K562 (cell line): ENCODE measurements around the gene TADA1. TPM values are rescaled to one million over a fixed set of nuclear protein-coding genes. Genes with fewer than 3 reads are reported as not detected.

Experiments used
- ATF3 ChIP-seq, 2 experiments: fragments of 450-650 bp in 1 of 2; sonication (generic) in 1 of 2; formaldehyde crosslinking in 1 of 2; IDR thresholded peaks in 1 of 2; conservative IDR thresholded peaks in 1 of 2; 2 replicates each; pipeline versions ENCODE4 v1.6.1 to v1.8.1; 2016 to 2023; ENCODE audit warnings: mild to moderate bottlenecking in 2 of 2, moderate library complexity in 2 of 2, inconsistent platforms in 1 of 2, missing genetic modification reagents in 1 of 2
- CCAR2 ChIP-seq: fragments of 200-400 bp; formaldehyde crosslinking; IDR thresholded peaks from 2 replicates; pipeline ENCODE4 v1.6.1; 2017; ENCODE audit warnings: mild to moderate bottlenecking, low read depth, low read length
- FIP1L1 ChIP-seq: fragments of 200-400 bp; formaldehyde crosslinking; IDR thresholded peaks from 2 replicates; pipeline ENCODE4 v1.6.1; 2018; ENCODE audit warnings: mild to moderate bottlenecking, low read depth, low read length; ENCODE audit not compliant: poor library complexity, severe bottlenecking
- HOMEZ ChIP-seq: fragments of 250-450 bp; sonication (Bioruptor Pico); IDR thresholded peaks from 2 replicates; pipeline ENCODE4 v1.4.0; 2020; ENCODE audit warnings: mild to moderate bottlenecking, moderate library complexity
- MEF2D ChIP-seq: conservative IDR thresholded peaks from 2 replicates; pipeline ENCODE4 v1.6.1; 2016; ENCODE audit warnings: low read depth, missing genetic modification characterization, missing compliant biosample characterization
- PML ChIP-seq: IDR thresholded peaks from 2 replicates; pipeline ENCODE4 v1.6.1; 2012; ENCODE audit warnings: low read length, inconsistent platforms
- SMARCB1 ChIP-seq: IDR thresholded peaks from 2 replicates; pipeline ENCODE4 v1.6.1; 2011; ENCODE audit warnings: improper control_type of control experiment, low read depth; ENCODE audit not compliant: insufficient read length
- SRSF3 ChIP-seq: fragments of 200-400 bp; formaldehyde crosslinking; IDR thresholded peaks from 2 replicates; pipeline ENCODE4 v1.6.1; 2016; ENCODE audit warnings: mild to moderate bottlenecking, low read length, moderate library complexity; ENCODE audit not compliant: insufficient read depth
- TEAD4 ChIP-seq, 2 experiments: sonication (generic) in 1 of 2; formaldehyde crosslinking in 1 of 2; IDR thresholded peaks; 2 replicates each; pipeline versions ENCODE4 v1.6.1 to v1.8.0; 2012 to 2022; ENCODE audit warnings: borderline replicate concordance in 1 of 2, inconsistent platforms in 1 of 2, low read length in 1 of 2, mild to moderate bottlenecking in 1 of 2, missing genetic modification reagents in 1 of 2
- ZBTB8A ChIP-seq: fragments of 450-650 bp; IDR thresholded peaks from 2 replicates; pipeline ENCODE4 v1.6.1; 2018; ENCODE audit warnings: mild to moderate bottlenecking, moderate library complexity; ENCODE audit not compliant: partially characterized antibody
- ZFP36 ChIP-seq: fragments of 150-350 bp; IDR thresholded peaks from 2 replicates; pipeline ENCODE4 v1.6.1; 2018; ENCODE audit warnings: low read length, low read depth; ENCODE audit not compliant: partially characterized antibody
- ZNF224 ChIP-seq: sonication (generic); formaldehyde crosslinking; IDR thresholded peaks from 2 replicates; pipeline ENCODE4 v1.8.0; 2022; ENCODE audit warnings: mild to moderate bottlenecking, missing genetic modification reagents
- ZNF583 ChIP-seq: fragments of 250-450 bp; sonication (Bioruptor Pico); IDR thresholded peaks from 2 replicates; pipeline ENCODE4 v1.4.0; 2020
- ZNF592 ChIP-seq: fragments of 450-650 bp; IDR thresholded peaks from 2 replicates; pipeline ENCODE4 v1.6.1; 2017; ENCODE audit warnings: antibody characterized with exemption, mild to moderate bottlenecking
- polyA plus RNA-seq, 8 experiments: library from polyadenylated mRNA; depleted of rRNA in 4 of 8; stranded (reverse) in 5 of 8; unstranded in 3 of 8; fragments of >200 nt; fragmentation: Nextera tagmentation in 2 of 8; fragmentation: Illumina TruSeq in 1 of 8; extraction: Ambion mirVana in 2 of 8; extraction: Trizol in 1 of 8; gene quantifications; 2 replicates each; pipeline versions ENCODE4 v1.2.1 to v1.2.3, GENCODE V29; 2011 to 2014; ENCODE audit warnings: inconsistent platforms in 1 of 8, missing spikeins in 1 of 8
- total RNA-seq, 7 experiments: library from RNA; depleted of rRNA in 6 of 7; stranded (reverse); fragments of >200 nt in 6 of 7; fragmentation: Illumina TruSeq in 2 of 7; extraction: Trizol in 2 of 7; gene quantifications; 2 replicates each; pipeline versions ENCODE4 v1.2.1 to v1.2.3, GENCODE V29; 2011 to 2021; ENCODE audit warnings: low replicate concordance in 1 of 7
- TF ChIP-seq, protein P1 (sequence below), 2 experiments: IDR thresholded peaks; 2 replicates each; pipeline ENCODE4 v1.6.1; 2011; ENCODE audit warnings: borderline replicate concordance in 1 of 2, control low read depth in 1 of 2, low read depth in 1 of 2, low read length in 1 of 2, mild to moderate bottlenecking in 1 of 2, mixed read lengths in 1 of 2, moderate library complexity in 1 of 2; ENCODE audit not compliant: insufficient read depth in 1 of 2, insufficient read length in 1 of 2, poor library complexity in 1 of 2, severe bottlenecking in 1 of 2; ENCODE audit errors: extremely low read depth in 1 of 2
- TF ChIP-seq, protein P2 (sequence below): sonication (generic); formaldehyde crosslinking; IDR thresholded peaks from 2 replicates; pipeline ENCODE4 v1.9.0; 2022; ENCODE audit warnings: mild to moderate bottlenecking, missing genetic modification reagents

The TADA1 gene
- total and polyA plus RNA-seq, 9 of the 15 experiments (the other 6 are each of a cell fraction or from before 2014, with no cell fraction given), result 15.9 to 76.5 (median 28.7) TPM

- TF ChIP-seq ZNF592 (no peak), SMARCB1 (no peak), CCAR2 (no peak), ZBTB8A (no peak), TEAD4 (IDR thresholded peaks at IDR 0.05; ENCODE audit: low read length) (peak; percentile 88), TEAD4 (CRISPR knock-in tag; IDR thresholded peaks at IDR 0.05; ENCODE audit: borderline replicate concordance) (no peak), SRSF3 (no peak), FIP1L1 (no peak), HOMEZ (CRISPR knock-in tag) (no peak), ATF3 (IDR thresholded peaks at IDR 0.05) (no peak), ATF3 (CRISPR knock-in tag; conservative IDR thresholded peaks at IDR 0.05) (0 out of 2 replicates have a peak, but pooled peaks have one; percentile 20), ZNF224 (CRISPR knock-in tag) (no peak), MEF2D (tag) (no peak), PML (peak; percentile 78; the same call in 1 of the 2 replicates), ZFP36 (no peak), ZNF583 (CRISPR knock-in tag) (no peak)
- TF ChIP-seq, protein P1, sequence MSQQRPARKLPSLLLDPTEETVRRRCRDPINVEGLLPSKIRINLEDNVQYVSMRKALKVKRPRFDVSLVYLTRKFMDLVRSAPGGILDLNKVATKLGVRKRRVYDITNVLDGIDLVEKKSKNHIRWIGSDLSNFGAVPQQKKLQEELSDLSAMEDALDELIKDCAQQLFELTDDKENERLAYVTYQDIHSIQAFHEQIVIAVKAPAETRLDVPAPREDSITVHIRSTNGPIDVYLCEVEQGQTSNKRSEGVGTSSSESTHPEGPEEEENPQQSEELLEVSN (IDR thresholded peaks at IDR 0.05; ENCODE audit: borderline replicate concordance in 1 of 2, extremely low read depth in 1 of 2, insufficient read depth in 1 of 2, insufficient read length in 1 of 2, low read depth in 1 of 2, low read length in 1 of 2, poor library complexity in 1 of 2, severe bottlenecking in 1 of 2), result no peak
- TF ChIP-seq, protein P2, sequence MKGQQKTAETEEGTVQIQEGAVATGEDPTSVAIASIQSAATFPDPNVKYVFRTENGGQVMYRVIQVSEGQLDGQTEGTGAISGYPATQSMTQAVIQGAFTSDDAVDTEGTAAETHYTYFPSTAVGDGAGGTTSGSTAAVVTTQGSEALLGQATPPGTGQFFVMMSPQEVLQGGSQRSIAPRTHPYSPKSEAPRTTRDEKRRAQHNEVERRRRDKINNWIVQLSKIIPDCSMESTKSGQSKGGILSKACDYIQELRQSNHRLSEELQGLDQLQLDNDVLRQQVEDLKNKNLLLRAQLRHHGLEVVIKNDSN (CRISPR knock-in tag), result no peak
Observed at GRCh38 chr1:166840309-166841274, 35.5 kb downstream of the TADA1 start (continued).
